GM18505 (cell line): ENCODE data around the gene BRMS1.
"Not testable (repeated sequence)": the region's sequence is repeated elsewhere in the genome, so short reads cannot be mapped to it uniquely, and the experiment has no call there.

Experiments
- ATAC-seq: cut with Tn5 transposase; IDR thresholded peaks from one replicate; pipeline ENCODE4 v1.9.1; 2021; ENCODE audit not compliant: unreplicated experiment
- POLR2A ChIP-seq: IDR thresholded peaks from 4 replicates; pipeline ENCODE4 v1.6.1; 2011; ENCODE audit warnings: borderline replicate concordance; ENCODE audit not compliant: insufficient read depth, insufficient read length; ENCODE audit errors: extremely low read depth

The BRMS1 gene

DNA sequence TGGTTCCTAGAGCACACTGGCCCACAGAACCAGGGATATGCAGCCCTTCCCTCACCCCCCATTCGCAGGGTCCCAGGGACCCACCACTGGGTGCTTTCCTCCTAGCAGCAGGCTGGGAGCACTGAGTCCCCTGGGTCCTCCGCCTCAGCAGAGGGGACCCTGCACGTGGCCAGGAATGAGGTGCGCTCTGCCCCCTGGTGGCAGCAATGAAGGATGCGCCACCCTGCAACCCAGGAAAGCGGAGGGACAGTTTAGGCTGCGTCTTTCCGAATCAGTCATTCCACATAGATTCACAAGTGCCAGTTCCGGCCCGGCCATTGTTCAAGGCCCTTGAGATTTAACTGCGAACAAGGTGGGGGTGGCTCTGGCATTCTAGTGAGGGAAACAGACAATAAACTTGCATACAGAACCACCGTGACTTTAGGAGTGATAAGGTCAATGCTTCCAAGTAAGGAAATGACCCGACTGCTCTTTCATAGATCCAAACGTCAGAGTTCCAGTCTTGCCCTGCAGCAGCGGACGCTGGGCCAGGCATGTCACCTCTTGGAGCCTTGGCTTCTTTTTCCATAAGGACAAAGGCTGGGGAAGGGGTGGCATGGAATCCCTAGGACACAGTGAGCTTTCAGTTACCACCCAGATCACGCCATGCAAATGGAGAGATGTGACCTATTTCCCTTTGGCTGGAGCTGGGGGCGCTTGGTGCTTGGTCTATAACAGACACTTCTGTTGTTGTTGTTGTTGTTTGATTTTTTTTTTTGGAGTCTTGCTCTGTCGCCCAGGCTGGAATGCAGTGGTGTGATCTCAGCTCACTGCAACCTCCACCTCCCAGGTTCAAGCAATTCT is 16.4 kb downstream of the BRMS1 start:
- TF ChIP-seq POLR2A, result no peak
- ATAC-seq, result peak; percentile 63

DNA sequence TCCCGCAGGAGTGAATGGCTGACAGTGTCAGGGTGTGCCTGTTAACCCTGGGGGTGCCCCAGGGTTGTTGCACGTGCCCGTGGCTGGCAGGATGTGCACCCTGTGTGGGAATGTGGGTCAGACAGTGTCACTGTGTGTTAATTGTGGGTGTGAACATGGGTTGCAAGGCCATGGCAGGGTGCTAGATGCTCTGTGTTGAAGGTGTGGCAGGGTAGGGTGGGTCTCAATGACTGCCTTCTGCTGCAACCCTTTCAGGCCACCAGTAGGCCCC is 16.9 kb downstream of the BRMS1 start:
- no peak for TF ChIP-seq POLR2A
- ATAC-seq, result no peak

DNA sequence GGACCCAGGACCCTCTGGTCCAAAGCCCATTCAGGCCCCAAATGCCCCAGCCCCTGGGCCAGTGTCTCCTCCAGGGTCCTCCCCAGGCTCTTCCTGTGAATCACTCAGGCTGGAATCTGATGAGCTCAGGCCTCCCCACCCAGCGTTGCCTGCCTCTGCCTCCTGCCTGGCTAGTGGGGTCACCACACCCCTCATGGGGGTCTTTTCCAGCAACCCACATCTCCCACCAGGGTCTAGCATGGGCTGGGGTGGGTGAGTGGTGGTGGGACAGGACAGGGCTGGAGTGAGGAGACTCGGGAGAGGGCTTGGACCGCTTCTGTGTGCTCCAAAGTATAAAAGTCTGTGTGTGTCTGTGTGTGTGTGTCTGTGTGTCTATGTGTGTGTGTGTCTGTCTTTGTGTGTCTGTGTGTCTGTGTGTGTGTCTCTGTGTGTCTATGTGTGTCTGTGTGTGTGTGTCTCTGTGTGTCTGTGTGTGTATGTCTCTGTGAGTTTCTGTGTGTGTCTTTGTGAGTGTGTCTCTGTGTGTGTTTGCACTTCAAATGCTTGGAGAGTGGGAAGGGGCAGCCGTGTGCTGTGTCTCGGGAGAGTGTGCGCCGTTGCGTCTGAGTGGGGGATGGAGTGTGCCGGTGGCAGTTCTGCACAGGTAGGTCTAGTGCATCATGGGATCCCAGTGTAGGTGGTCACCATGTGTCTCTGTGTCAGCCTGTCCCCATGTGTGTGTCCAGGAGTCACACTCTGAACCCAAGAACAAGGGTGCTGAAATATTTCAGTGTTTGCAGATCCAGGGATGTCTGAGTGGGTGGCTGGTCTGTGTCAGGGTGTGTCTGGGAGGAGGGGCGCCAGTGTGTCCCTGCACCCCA is 17.5 kb downstream of the BRMS1 start:
- no peak for ATAC-seq
- no peak for TF ChIP-seq POLR2A

DNA sequence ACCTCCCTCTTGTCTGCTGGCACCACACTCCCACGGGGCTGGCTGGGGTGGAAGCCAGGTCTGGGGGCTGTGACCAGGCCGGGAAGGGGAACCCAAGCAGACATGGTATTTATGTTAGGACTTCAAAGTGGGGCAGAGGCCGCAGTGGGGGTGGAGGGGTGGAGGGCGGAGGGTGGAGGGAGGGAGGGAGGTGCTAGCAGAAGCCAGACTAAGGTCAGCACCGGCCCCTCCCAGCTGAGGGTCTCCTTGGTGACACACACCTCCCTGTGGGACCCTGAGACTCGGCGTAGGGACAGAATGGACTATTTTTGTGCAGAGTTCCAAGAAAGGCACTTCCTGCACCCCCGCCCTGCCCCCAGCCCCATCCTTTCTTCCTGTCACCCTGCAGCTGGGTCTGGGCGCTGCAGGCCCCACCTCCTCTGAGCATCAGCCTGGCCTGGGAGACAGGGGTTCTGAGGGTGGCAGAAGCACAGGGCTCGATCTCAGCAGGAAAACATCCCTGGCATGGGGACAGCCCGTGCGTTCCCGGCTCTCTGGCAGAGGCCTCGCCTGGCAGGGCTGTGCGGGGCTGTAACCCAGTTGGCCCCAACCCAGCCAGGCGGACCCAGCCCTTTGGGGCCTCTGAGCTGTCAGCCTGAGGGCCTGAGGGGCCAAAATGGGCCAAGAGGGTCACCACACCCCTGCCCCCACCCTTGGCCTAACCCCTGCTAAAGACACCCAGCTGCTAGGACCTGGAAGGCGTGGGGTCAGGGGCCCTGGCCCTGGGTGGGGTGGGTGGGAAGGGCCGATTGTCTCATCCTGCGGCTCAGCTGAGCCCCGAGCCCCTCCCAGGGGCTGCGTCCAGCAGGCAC is 18.4 kb downstream of the BRMS1 start:
- no peak for TF ChIP-seq POLR2A
- no peak for ATAC-seq

DNA sequence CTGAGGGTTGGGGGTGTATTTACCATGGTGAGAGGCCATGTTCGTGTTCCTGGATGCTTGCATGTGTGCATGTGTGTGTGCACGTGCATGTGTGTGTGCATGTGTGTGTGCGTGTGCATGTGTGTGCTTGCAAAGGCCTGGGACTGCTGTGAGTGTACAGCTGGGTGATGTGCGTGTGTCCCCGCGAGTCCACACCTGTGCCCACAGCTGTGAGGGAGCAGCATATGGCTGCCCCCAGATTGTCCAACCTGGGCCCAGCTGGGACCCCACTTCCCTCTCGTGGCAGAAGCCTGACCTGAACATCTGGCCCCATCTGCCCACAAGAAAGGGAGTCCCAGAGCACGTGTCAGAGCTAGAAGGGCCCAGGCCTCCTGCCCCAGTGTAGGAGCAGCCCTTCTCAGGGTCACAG is 19.6 kb downstream of the BRMS1 start:
- ATAC-seq, result no peak
- no peak for TF ChIP-seq POLR2A

DNA sequence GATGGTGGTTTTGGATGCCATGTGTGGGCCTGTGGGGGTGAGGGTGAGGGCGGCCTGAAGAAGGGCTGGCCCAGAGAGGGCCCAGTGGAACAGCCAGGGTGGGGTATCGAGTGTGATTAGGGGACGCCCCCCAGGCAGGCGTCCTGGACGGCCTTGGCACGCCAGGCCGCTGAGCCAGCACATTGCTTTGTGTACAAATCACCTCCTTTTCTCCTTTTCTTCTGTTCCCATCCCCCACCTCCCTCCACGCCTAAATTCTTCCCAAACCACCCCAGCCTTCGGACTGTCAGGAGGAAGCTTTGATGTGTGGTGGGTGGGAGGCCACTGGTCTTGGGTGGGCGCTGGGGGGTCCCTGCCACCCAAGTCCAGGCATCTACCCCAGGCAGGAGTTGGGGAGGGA is 20.2 kb downstream of the BRMS1 start:
- TF ChIP-seq POLR2A, result no peak
- no peak for ATAC-seq

DNA sequence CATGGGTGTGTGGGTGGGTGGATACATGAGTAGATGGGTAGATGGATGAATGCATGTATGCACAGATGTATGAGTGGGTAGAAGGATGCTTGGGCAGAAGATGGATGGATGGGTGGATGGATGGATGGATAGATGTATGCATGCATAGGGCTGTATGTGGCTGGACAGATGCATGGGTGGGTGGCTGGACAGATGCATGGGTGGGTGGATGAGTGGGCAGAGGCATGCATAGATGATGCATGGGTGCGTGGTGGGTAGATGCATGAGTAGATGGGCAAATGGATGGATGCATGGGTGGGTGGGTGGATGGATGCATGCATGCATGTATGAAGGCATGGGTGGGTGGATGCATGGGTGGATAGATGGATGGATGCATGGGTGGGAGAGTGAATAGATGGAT is 21.2 kb downstream of the BRMS1 start:
- TF ChIP-seq POLR2A, result no peak
- no peak for ATAC-seq

DNA sequence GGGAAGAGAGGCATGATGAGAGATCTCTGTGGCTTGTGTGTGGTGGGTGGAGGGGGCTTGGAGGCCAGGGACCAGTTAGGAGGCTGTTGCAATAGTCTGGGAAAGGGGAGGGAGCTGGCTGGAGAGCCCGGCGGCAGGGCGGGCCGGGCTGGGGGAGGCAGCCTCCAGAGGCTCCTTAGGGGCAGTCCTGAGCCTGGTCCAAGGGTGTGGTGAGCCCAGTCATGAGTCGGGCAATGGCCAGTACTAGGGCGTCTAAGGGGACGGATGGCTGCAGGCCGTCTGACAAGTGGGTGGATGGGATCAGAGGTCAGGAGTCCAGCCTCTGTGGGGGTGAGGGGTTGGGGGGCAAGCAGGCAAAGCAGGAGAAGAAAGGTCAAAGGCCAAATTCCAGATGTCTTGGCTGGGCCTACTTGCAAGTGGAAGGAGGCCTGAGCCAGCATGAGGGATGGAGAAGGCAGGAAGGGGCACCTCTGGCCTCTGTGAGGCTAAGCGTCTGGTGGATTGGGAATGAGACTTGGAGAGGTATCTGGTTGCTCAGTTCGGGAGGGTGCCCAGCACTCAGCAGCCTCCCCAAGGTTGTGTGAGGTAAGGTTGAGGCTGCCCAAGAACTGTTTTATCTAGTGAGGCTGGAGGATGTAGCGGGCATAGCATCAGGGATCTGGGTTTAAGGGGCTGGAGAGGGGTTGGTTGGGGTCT is 22.0 kb downstream of the BRMS1 start:
- no peak for TF ChIP-seq POLR2A

DNA sequence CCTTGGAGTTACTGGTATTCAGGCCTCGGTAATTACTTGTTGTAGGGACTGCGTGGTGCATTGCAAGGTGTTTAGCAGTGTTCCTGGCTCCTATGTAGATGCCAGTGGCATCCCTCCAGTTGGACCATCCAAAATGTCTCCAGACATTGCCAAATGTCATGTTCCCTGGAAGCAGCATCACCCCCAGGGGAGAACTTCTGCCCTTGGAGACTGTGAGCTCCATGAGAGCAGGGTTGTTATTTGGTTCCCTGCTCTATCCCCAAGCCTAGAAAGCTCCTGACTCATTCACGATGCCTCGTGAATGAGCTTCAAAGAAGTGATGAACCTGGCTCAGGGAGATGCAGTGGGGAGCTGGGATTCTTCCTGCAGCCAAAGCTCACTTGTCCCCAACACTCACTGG is 23.3 kb downstream of the BRMS1 start:
- ATAC-seq, result no peak
- no peak for TF ChIP-seq POLR2A

More for the DNA sequence above, 22.0 kb downstream of the BRMS1 start:
- ATAC-seq, result no peak

DNA sequence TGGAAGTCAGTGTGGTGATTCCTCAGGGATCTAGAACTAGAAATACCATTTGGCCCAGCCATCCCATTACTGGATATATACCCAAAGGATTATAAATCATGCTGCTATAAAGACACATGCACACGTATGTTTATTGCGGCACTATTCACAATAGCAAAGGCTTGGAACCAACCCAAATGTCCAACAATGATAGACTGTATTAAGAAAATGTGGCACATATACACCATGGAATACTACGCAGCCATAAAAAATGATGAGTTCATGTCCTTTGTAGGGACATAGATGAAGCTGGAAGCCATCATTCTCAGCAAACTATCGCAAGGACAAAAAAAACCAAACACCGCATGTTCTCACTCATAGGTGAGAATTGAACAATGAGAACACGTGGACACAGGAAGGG is 24.2 kb downstream of the BRMS1 start:
- ATAC-seq, result not testable (repeated sequence)

DNA sequence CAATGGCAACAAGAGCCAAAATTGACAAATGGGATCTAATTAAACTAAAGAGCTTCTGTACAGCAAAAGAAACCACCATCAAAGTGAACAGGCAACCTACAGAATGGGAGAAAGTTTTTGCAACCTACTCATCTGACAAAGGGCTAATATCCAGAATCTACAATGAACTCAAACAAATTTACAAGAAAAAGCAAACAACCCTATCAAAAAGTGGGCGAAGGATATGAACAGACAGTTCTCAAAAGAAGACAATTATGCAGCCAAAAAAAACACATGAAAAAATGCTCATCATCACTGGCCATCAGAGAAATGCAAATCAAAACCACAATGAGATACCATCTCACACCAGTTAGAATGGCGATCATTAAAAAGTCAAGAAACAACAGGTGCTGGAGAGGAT is 24.6 kb downstream of the BRMS1 start:
- ATAC-seq, result not testable (repeated sequence)

DNA sequence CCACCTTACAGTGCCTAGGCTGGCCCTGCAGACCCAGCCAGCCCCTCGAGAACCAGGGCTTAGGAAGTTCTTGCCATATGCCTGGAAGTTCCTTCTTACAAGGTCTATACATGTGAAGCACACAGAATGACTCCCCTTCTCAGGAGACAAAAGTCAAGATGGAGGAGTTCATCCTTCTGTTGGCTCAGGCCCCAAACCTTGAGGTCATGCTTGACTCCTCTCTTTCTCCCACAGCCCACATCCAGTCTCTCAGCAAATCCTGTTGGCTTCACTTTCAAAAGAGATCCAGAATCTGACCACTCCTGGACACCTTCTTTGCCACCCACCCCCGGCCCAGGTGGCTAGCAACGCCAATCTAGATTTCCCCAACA is 26.3 kb downstream of the BRMS1 start:
- no peak for TF ChIP-seq POLR2A

More for the DNA sequence above, 26.3 kb downstream of the BRMS1 start:
- ATAC-seq, result no peak
